NCI-H187 (cell line): ENCODE measurements around the gene PFN3.

Experiments
- DNase-seq, 2 experiments: peaks; one replicate each; lab custom pipeline; 2025; lab: John Stamatoyannopoulos, UW

The PFN3 gene

GRCh38 chr5:177437623-177438022, 37.2 kb upstream of the PFN3 start:
- no peak for DNase-seq

- no peak for DNase-seq
Measured at GRCh38 chr5:177435847-177436536, 35.5 kb upstream of the PFN3 start.

GRCh38 chr5:177434942-177435738, 34.7 kb upstream of the PFN3 start:
- no peak for DNase-seq

- DNase-seq: no peak
Measured at GRCh38 chr5:177434437-177434836, 34.0 kb upstream of the PFN3 start.

GRCh38 chr5:177433658-177434217, 33.3 kb upstream of the PFN3 start:
- DNase-seq: no peak

- DNase-seq: no peak
Measured at GRCh38 chr5:177432839-177433657, 32.6 kb upstream of the PFN3 start.

GRCh38 chr5:177432143-177432838, 31.8 kb upstream of the PFN3 start:
- DNase-seq: no peak

- no peak for DNase-seq
Measured at GRCh38 chr5:177431317-177432142, 31.1 kb upstream of the PFN3 start.

GRCh38 chr5:177430972-177431316, 30.5 kb upstream of the PFN3 start:
- DNase-seq: no peak

GRCh38 chr5:177430140-177430951, 29.9 kb upstream of the PFN3 start:
- DNase-seq: no peak

GRCh38 chr5:177429248-177430040, 29.0 kb upstream of the PFN3 start:
- no peak for DNase-seq

GRCh38 chr5:177428574-177429217, 28.2 kb upstream of the PFN3 start:
- DNase-seq: no peak

- no peak for DNase-seq
Measured at GRCh38 chr5:177427919-177428573, 27.6 kb upstream of the PFN3 start.

GRCh38 chr5:177427211-177427822, 26.9 kb upstream of the PFN3 start:
- no peak for DNase-seq

- DNase-seq: no peak
Measured at GRCh38 chr5:177426566-177427210, 26.2 kb upstream of the PFN3 start, which contains the start of gene GRK6. Gene GRK6, plus strand, starts transcription at chr5:177426676. Its CDS starts 170 bp downstream, at chr5:177426846.

- DNase-seq: peak; percentile 99 to 100
Measured at GRCh38 chr5:177425801-177426565, 25.5 kb upstream of the PFN3 start.
